GM10847 (cell line): ENCODE measurements around the gene ANGPTL4.
A peak's percentile ranks its signal among the peaks of the same experiment; 100 is the strongest.

ENCODE experiments used
- POLR2A ChIP-seq: IDR thresholded peaks from 2 replicates; pipeline ENCODE4 v1.6.1; 2011; ENCODE audit not compliant: insufficient read length; ENCODE audit errors: extremely low read depth

Gene ANGPTL4

GRCh38 chr19:8387688-8388611 is 24.0 kb downstream of the ANGPTL4 start:
- no peak for TF ChIP-seq POLR2A

- no peak for TF ChIP-seq POLR2A
These were observed 24.6 kb downstream of the ANGPTL4 start for GRCh38 chr19:8388612-8388958.

- TF ChIP-seq POLR2A = peak; percentile 67
These were observed 26.1 kb downstream of the ANGPTL4 start, which contains the start of gene RAB11B for GRCh38 chr19:8389891-8390616. Gene RAB11B, plus strand, starts transcription at chr19:8390360. Its CDS starts 57 bp downstream, at chr19:8390417.

GRCh38 chr19:8390617-8390981 is 26.6 kb downstream of the ANGPTL4 start:
- TF ChIP-seq POLR2A = peak; percentile 47

- no peak for TF ChIP-seq POLR2A
These were observed 27.5 kb downstream of the ANGPTL4 start for GRCh38 chr19:8391198-8392016.

- no peak for TF ChIP-seq POLR2A
These were observed 28.1 kb downstream of the ANGPTL4 start for GRCh38 chr19:8392017-8392591.

GRCh38 chr19:8393192-8393870 is 29.4 kb downstream of the ANGPTL4 start:
- TF ChIP-seq POLR2A = no peak

- TF ChIP-seq POLR2A = no peak
These were observed 29.9 kb downstream of the ANGPTL4 start for GRCh38 chr19:8393871-8394250.

GRCh38 chr19:8395621-8396082 is 31.7 kb downstream of the ANGPTL4 start:
- no peak for TF ChIP-seq POLR2A

- TF ChIP-seq POLR2A = no peak
These were observed 32.2 kb downstream of the ANGPTL4 start for GRCh38 chr19:8396185-8396562.

- TF ChIP-seq POLR2A = no peak
These were observed 32.7 kb downstream of the ANGPTL4 start for GRCh38 chr19:8396563-8397203.

GRCh38 chr19:8397271-8397670 is 33.3 kb downstream of the ANGPTL4 start:
- TF ChIP-seq POLR2A = no peak

GRCh38 chr19:8397746-8398310 is 33.9 kb downstream of the ANGPTL4 start:
- TF ChIP-seq POLR2A = no peak
